Measurements from ENCODE around the gene CREBBP.

Gene CREBBP

GRCh38 chr16:3728424-3729160 lies 151.9 kb downstream of the CREBBP start:
- Histone ChIP-seq H3K36me3 (ENCODE audit: insufficient read depth, insufficient read length, low read length) (peaks cover 63% of the 10 kb centered on the region), H3K4me1 (ENCODE audit: insufficient read depth, insufficient read length) (peaks cover 16% of the 10 kb centered on the region), H3K27me3 (ENCODE audit: insufficient read depth, insufficient read length) (no peaks in the 10 kb centered on the region), H3K9ac (ENCODE audit: insufficient read length, low read depth) (no peak overlapping the region), H3K4me3 (ENCODE audit: insufficient read length, low read depth) (no peak overlapping the region), H3K9me3 (ENCODE audit: insufficient read depth, low read length) (no peaks in the 10 kb centered on the region)
- DNase-seq (ENCODE audit: low read depth, low spot score) = no peak
- TF ChIP-seq SUZ12 (IDR thresholded peaks at IDR 0.05; ENCODE audit: extremely low read depth, insufficient read depth, insufficient read length) (no peak), YY1 (IDR thresholded peaks at IDR 0.05; ENCODE audit: insufficient read depth, insufficient read length) (no peak), ZNF274 (IDR thresholded peaks at IDR 0.05; ENCODE audit: low read depth, low read length) (no peak)

- H3K27me3 ChIP-seq (ENCODE audit: insufficient read depth, insufficient read length) = no peaks in the 10 kb centered on the region
- peaks cover 63% of the 10 kb centered on the region for H3K36me3 ChIP-seq (ENCODE audit: insufficient read depth, insufficient read length, low read length)
- peaks cover 16% of the 10 kb centered on the region for H3K4me1 ChIP-seq (ENCODE audit: insufficient read depth, insufficient read length)
- DNase-seq (ENCODE audit: low read depth, low spot score) = no peak
- no peaks in the 10 kb centered on the region for H3K9me3 ChIP-seq (ENCODE audit: insufficient read depth, low read length)
- TF ChIP-seq ZNF274 (IDR thresholded peaks at IDR 0.05; ENCODE audit: low read depth, low read length) (no peak), YY1 (IDR thresholded peaks at IDR 0.05; ENCODE audit: insufficient read depth, insufficient read length) (no peak), SUZ12 (IDR thresholded peaks at IDR 0.05; ENCODE audit: extremely low read depth, insufficient read depth, insufficient read length) (no peak)
- no peak overlapping the region for H3K9ac ChIP-seq (ENCODE audit: insufficient read length, low read depth)
- H3K4me3 ChIP-seq (ENCODE audit: insufficient read length, low read depth) = no peak overlapping the region
These were observed 152.6 kb downstream of the CREBBP start for GRCh38 chr16:3727806-3728381.

GRCh38 chr16:3726021-3726687 lies 154.4 kb downstream of the CREBBP start:
- H3K9me3 ChIP-seq (ENCODE audit: insufficient read depth, low read length) = no peaks in the 10 kb centered on the region
- no peak for DNase-seq (ENCODE audit: low read depth, low spot score)
- H3K36me3 ChIP-seq (ENCODE audit: insufficient read depth, insufficient read length, low read length) = peaks cover 49% of the 10 kb centered on the region
- no peak overlapping the region for H3K9ac ChIP-seq (ENCODE audit: insufficient read length, low read depth)
- H3K4me1 ChIP-seq (ENCODE audit: insufficient read depth, insufficient read length) = peaks cover 8% of the 10 kb centered on the region
- no peak overlapping the region for H3K4me3 ChIP-seq (ENCODE audit: insufficient read length, low read depth)
- TF ChIP-seq ZNF274 (IDR thresholded peaks at IDR 0.05; ENCODE audit: low read depth, low read length) (no peak), SUZ12 (IDR thresholded peaks at IDR 0.05; ENCODE audit: extremely low read depth, insufficient read depth, insufficient read length) (no peak), YY1 (IDR thresholded peaks at IDR 0.05; ENCODE audit: insufficient read depth, insufficient read length) (no peak)
- no peaks in the 10 kb centered on the region for H3K27me3 ChIP-seq (ENCODE audit: insufficient read depth, insufficient read length)

- Histone ChIP-seq H3K4me3 (ENCODE audit: insufficient read length, low read depth) (no peak overlapping the region), H3K9ac (ENCODE audit: insufficient read length, low read depth) (no peak overlapping the region), H3K36me3 (ENCODE audit: insufficient read depth, insufficient read length, low read length) (peaks cover 40% of the 10 kb centered on the region), H3K9me3 (ENCODE audit: insufficient read depth, low read length) (no peaks in the 10 kb centered on the region), H3K27me3 (ENCODE audit: insufficient read depth, insufficient read length) (no peaks in the 10 kb centered on the region), H3K4me1 (ENCODE audit: insufficient read depth, insufficient read length) (peaks cover 12% of the 10 kb centered on the region)
- DNase-seq (ENCODE audit: low read depth, low spot score) = no peak
- TF ChIP-seq SUZ12 (IDR thresholded peaks at IDR 0.05; ENCODE audit: extremely low read depth, insufficient read depth, insufficient read length) (no peak), ZNF274 (IDR thresholded peaks at IDR 0.05; ENCODE audit: low read depth, low read length) (no peak), YY1 (IDR thresholded peaks at IDR 0.05; ENCODE audit: insufficient read depth, insufficient read length) (no peak)
These were observed 155.2 kb downstream of the CREBBP start for GRCh38 chr16:3725276-3725675.

- Histone ChIP-seq H3K36me3 (ENCODE audit: insufficient read depth, insufficient read length, low read length) (peaks cover 13% of the 10 kb centered on the region), H3K27me3 (ENCODE audit: insufficient read depth, insufficient read length) (no peaks in the 10 kb centered on the region), H3K4me1 (ENCODE audit: insufficient read depth, insufficient read length) (peaks cover 13% of the 10 kb centered on the region), H3K4me3 (ENCODE audit: insufficient read length, low read depth) (no peak overlapping the region), H3K9ac (ENCODE audit: insufficient read length, low read depth) (no peak overlapping the region), H3K9me3 (ENCODE audit: insufficient read depth, low read length) (no peaks in the 10 kb centered on the region)
- TF ChIP-seq YY1 (IDR thresholded peaks at IDR 0.05; ENCODE audit: insufficient read depth, insufficient read length) (no peak), SUZ12 (IDR thresholded peaks at IDR 0.05; ENCODE audit: extremely low read depth, insufficient read depth, insufficient read length) (no peak), ZNF274 (IDR thresholded peaks at IDR 0.05; ENCODE audit: low read depth, low read length) (no peak)
- DNase-seq (ENCODE audit: low read depth, low spot score) = no peak
These were observed 158.0 kb downstream of the CREBBP start for GRCh38 chr16:3722508-3722907.

- Histone ChIP-seq H3K4me3 (ENCODE audit: insufficient read length, low read depth) (no peak overlapping the region), H3K9ac (ENCODE audit: insufficient read length, low read depth) (peak overlapping the region; percentile 36), H3K36me3 (ENCODE audit: insufficient read depth, insufficient read length, low read length) (peaks cover 3% of the 10 kb centered on the region), H3K9me3 (ENCODE audit: insufficient read depth, low read length) (no peaks in the 10 kb centered on the region), H3K4me1 (ENCODE audit: insufficient read depth, insufficient read length) (peaks cover 15% of the 10 kb centered on the region), H3K27me3 (ENCODE audit: insufficient read depth, insufficient read length) (no peaks in the 10 kb centered on the region)
- DNase-seq (ENCODE audit: low read depth, low spot score) = no peak
- no peak for TF ChIP-seq SUZ12 (IDR thresholded peaks at IDR 0.05; ENCODE audit: extremely low read depth, insufficient read depth, insufficient read length)
- no peak for TF ChIP-seq ZNF274 (IDR thresholded peaks at IDR 0.05; ENCODE audit: low read depth, low read length)
- TF ChIP-seq YY1 (IDR thresholded peaks at IDR 0.05; ENCODE audit: insufficient read depth, insufficient read length) = no peak
These were observed 160.1 kb downstream of the CREBBP start for GRCh38 chr16:3720418-3720817.

GRCh38 chr16:3718628-3719027 lies 161.9 kb downstream of the CREBBP start:
- TF ChIP-seq YY1 (IDR thresholded peaks at IDR 0.05; ENCODE audit: insufficient read depth, insufficient read length) = no peak
- no peak for TF ChIP-seq SUZ12 (IDR thresholded peaks at IDR 0.05; ENCODE audit: extremely low read depth, insufficient read depth, insufficient read length)
- no peak for TF ChIP-seq ZNF274 (IDR thresholded peaks at IDR 0.05; ENCODE audit: low read depth, low read length)
- H3K27me3 ChIP-seq (ENCODE audit: insufficient read depth, insufficient read length) = no peaks in the 10 kb centered on the region
- H3K4me3 ChIP-seq (ENCODE audit: insufficient read length, low read depth) = no peak overlapping the region
- no peak overlapping the region for H3K9ac ChIP-seq (ENCODE audit: insufficient read length, low read depth)
- H3K36me3 ChIP-seq (ENCODE audit: insufficient read depth, insufficient read length, low read length) = peaks cover 17% of the 10 kb centered on the region
- DNase-seq (ENCODE audit: low read depth, low spot score) = no peak
- H3K9me3 ChIP-seq (ENCODE audit: insufficient read depth, low read length) = no peaks in the 10 kb centered on the region
- H3K4me1 ChIP-seq (ENCODE audit: insufficient read depth, insufficient read length) = peaks cover 16% of the 10 kb centered on the region
